ENCODE measurements around the gene MPRIP. TPM values are rescaled to one million over a fixed set of nuclear protein-coding genes. Genes with fewer than 3 reads are reported as not detected.

The MPRIP gene
- total and polyA plus RNA-seq, 5 experiments from 2014 or later, result 16.9 to 234 (median 28.3) TPM

DNA sequence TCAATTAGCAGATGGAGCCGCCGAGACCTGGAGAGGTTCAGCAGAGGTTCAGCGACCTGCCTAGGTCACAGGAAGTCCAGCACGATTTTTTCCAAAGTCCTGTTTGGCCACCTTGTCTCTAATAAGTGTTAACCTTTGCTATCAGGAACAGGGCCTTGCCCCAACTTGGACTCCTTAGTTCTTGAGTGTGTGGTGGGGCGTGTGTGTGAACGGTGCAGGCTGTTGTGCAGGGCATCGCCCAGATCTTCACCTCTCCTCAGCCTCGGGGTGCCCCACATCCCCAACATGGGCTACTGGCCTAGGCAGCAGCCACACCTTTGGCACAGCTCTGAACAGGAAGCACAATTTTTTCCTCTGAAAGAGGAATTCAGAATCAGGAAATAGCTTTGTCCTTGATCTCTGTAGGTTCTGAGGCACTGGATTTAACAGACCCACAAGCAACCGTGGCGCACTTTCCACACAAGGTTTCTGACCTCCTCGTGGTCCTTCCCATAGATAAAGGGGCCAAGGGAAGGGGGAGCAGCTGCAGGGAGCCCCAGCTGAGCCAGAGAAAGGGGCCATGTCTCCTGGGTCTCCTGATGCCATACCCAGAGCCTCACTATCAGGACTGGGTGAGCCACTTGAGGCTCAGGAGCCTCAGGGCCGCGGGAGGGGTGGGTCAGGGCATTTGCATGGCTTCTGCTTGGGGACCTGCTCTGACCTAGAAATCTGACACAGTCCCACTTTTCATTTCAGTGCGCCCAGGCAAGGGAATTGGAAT, 10.4 kb downstream of the MPRIP start:
- POLR2A ChIA-PET, result interaction anchor here (0.5 to 1.3 kb wide), 4 partner anchors 11 to 1548 kb away, joined by 3 to 4 read pairs (median 3); no protein-coding TSS in a partner anchor
- peaks cover 34 to 83% (median 63%) of the 10 kb centered on the region in 4 donors for H3K4me1 Mint-ChIP-seq
- H3K27ac Mint-ChIP-seq, result peak overlapping the region in 8 of 10 donors; percentile 22 to 90 (median 66)
- peak overlapping the region in 5 of 10 donors; percentile 36 to 53 (median 47) for H3K4me3 Mint-ChIP-seq
- ATAC-seq, result peak in 1 of 2 donors; percentile 27
- no peaks in the 10 kb centered on the region for H3K27me3 Mint-ChIP-seq
- H3K9me3 Mint-ChIP-seq, result no peaks in the 10 kb centered on the region
- H3K36me3 Mint-ChIP-seq, result peaks cover 0 to 17% (median 0%) of the 10 kb centered on the region in 3 donors
- peak in 1 of 10 donors; percentile 18 for DNase-seq

DNA sequence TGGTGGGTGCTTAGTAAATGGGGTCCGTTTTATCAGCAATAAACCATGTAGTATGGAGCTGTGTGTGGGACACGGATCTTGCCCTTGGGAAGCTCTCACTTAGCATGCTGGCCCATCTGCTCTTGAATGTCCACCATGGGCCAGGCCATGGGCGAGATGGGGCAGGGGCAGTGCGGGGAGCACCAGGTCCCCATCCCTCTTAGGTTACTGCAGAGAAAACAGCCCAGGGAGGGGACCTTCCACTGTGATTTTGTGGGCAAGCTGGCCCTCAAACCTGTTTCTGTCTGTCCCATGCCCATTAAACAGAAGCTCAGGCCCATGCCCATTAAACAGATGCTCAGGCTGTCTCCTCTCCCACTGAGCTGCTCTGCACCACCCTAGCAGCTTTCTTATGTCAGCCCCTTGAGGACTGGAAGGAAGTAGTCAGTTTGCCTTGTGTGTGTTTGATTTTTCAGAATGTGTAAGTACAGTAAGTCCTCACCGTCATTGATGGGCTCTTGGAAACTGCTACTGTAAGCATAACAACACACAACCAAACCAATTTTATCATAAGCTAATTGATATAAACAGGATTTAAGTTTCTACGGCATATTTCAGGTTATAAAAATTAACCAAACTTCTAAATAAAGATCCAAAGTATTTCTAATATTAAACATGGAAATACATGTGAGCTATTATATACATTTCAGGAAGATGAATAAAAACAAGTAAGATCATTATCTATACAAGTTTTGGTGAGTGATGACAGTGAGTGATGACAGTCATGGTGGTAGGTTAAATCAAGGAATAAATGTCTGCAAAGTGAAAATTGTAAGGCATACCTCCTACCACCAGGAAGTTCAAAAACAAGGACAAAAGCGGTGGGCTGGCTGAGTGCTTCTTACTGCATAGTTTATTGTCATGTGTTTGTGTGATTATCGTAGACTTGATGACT, 11.5 kb downstream of the MPRIP start:
- POLR2A ChIA-PET, result interaction anchor here (0.5 to 1.3 kb wide), 2 partner anchors 12 to 184 kb away, joined by 3 to 4 read pairs; no protein-coding TSS in a partner anchor
- ATAC-seq (no peak), DNase-seq (peak in 1 of 10 donors; percentile 23)
- H3K27me3 Mint-ChIP-seq, result no peaks in the 10 kb centered on the region
- peak overlapping the region in 8 of 10 donors; percentile 6 to 79 (median 48) for H3K27ac Mint-ChIP-seq
- H3K36me3 Mint-ChIP-seq, result peaks cover 0 to 26% (median 0%) of the 10 kb centered on the region in 3 donors
- no peaks in the 10 kb centered on the region for H3K9me3 Mint-ChIP-seq
- peaks cover 28 to 75% (median 57%) of the 10 kb centered on the region in 4 donors for H3K4me1 Mint-ChIP-seq
- peak overlapping the region in 4 of 10 donors; percentile 5 to 63 (median 22) for H3K4me3 Mint-ChIP-seq

DNA sequence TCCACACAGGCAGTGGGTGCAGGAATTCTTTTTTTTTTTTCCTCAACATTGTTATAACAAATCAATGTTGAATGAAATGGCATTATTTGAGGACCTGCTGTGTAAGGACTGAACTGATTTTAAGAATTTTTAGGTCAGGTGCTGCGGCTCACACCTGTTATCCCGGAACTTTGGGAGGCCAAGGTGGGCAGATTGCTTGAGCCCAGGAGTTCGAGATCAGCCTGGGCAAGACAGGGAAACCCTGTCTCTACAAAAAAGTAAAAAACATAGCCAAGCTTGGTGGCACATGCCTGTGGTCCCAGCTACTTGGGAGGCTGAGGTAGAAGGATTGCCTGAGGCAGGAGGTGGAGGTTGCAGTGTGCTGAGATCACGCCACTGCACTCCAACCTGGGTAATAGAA, 12.4 kb downstream of the MPRIP start:
- no peaks in the 10 kb centered on the region for H3K9me3 Mint-ChIP-seq
- no peak overlapping the region for H3K4me3 Mint-ChIP-seq
- DNase-seq (no peak), ATAC-seq (no peak)
- peaks cover 25 to 70% (median 51%) of the 10 kb centered on the region in 4 donors for H3K4me1 Mint-ChIP-seq
- peaks cover 0 to 28% (median 0%) of the 10 kb centered on the region in 3 donors for H3K36me3 Mint-ChIP-seq
- no peaks in the 10 kb centered on the region for H3K27me3 Mint-ChIP-seq
- peak overlapping the region in 1 of 10 donors; percentile 60 for H3K27ac Mint-ChIP-seq
- POLR2A ChIA-PET, result no interaction called here

DNA sequence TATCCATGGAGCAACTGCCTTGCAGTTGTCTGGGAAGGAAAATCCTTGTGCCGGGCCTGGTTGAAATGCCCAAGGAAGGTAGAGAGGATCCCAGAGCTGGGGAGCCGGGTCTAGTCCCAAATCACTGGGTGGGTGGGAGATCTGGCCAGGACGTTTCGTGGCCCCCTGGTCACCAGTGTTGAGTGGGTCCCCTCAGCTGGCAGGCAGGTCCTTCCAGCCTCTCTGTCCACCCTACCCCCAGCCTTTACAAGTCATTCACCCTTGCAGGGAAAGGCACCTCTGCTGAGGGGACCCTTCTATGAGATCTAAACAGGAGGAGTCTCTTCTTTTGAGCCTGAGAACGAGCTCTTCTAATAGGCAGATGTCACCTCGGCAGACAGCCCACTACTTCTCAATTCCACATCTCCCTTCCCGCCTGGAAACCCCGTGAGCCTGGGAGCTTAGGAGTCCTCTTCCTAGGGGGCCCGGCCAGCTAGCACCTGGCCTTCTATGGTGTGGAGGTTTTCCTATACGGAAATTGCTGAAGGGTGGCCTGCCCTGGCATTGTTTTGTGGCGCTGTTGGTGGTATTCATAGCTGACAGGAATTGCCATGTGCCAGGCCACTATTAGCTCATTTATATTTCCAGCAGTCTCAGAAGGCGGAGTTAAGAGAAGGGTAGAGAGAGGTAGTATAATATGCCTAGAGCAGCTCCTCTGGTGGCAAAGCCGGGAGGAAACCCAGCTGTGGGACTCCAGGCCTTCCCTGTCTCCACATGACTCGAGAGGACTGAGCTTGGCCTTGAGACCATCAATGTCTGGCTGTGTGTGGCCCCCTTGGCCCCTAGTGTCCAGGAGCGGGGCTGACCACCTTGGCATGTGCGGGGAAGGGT, 13.3 kb downstream of the MPRIP start:
- H3K4me3 Mint-ChIP-seq, result no peak overlapping the region
- ATAC-seq (no peak), DNase-seq (peak in 1 of 10 donors; percentile 47)
- H3K27me3 Mint-ChIP-seq, result no peaks in the 10 kb centered on the region
- peaks cover 0 to 28% (median 0%) of the 10 kb centered on the region in 3 donors for H3K36me3 Mint-ChIP-seq
- H3K4me1 Mint-ChIP-seq, result peaks cover 25 to 71% (median 50%) of the 10 kb centered on the region in 4 donors
- H3K9me3 Mint-ChIP-seq, result no peaks in the 10 kb centered on the region
- POLR2A ChIA-PET, result no interaction called here
- peak overlapping the region in 2 of 10 donors; percentile 29 to 48 for H3K27ac Mint-ChIP-seq

DNA sequence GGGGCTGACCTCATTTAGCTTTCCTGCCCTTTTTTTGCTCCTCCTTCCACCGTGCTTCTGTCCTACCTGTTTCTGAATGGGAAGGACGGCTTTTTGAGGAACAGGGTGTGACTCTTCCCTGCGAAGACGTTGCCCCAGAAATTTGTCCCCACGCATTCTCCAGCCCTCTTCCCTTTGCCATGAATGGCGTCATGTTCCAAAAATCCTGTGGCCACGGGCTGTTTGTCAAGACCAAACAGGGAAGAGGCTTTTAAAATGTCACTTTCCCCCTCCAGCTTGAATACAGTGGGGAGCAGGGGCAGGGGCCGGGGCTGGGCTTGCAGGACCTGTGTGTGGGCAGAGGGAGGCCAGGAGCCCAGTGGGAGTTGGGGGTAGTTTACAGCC, 13.9 kb downstream of the MPRIP start:
- Mint-ChIP-seq H3K27me3 (no peaks in the 10 kb centered on the region), H3K4me3 (no peak overlapping the region), H3K9me3 (no peaks in the 10 kb centered on the region), H3K36me3 (peaks cover 0 to 28% (median 0%) of the 10 kb centered on the region in 3 donors), H3K4me1 (peaks cover 24 to 71% (median 48%) of the 10 kb centered on the region in 4 donors), H3K27ac (peak overlapping the region in 3 of 10 donors; percentile 18 to 48 (median 19))
- POLR2A ChIA-PET, result no interaction called here
- ATAC-seq, result no peak
- peak in 1 of 10 donors; percentile 11 for DNase-seq

DNA sequence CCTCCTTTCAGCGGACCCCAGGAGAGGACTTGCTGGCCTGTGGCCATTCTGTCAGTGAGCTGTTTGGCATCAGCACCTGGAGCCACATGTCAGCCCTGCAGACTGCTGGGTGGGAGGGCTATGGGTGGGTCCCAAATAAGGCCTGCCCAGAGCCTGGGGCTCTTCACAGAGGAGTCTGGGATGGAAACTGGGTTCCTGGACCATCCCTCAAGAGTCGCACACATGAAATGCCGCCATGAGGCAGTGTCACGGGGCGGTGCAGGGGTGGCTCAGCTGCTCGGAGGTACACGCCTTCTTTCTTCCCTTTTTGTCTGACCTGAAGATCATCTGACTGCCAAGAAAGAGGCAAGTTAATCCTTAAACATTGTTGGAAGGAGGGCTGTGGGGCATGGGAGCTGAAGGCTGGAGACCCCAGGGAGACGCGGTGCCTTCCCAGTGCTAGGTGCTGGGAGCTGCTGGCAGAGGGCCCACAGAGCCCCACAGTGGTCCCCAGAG, 14.8 kb downstream of the MPRIP start:
- no peak for ATAC-seq
- no peak overlapping the region for H3K4me3 Mint-ChIP-seq
- H3K36me3 Mint-ChIP-seq, result peaks cover 0 to 28% (median 0%) of the 10 kb centered on the region in 3 donors
- H3K4me1 Mint-ChIP-seq, result peaks cover 25 to 65% (median 47%) of the 10 kb centered on the region in 4 donors
- POLR2A ChIA-PET, result no interaction called here
- H3K27ac Mint-ChIP-seq, result peak overlapping the region in 2 of 10 donors; percentile 15 to 75
- DNase-seq, result peak in 1 of 10 donors; percentile 28
- H3K9me3 Mint-ChIP-seq, result no peaks in the 10 kb centered on the region
- no peaks in the 10 kb centered on the region for H3K27me3 Mint-ChIP-seq

DNA sequence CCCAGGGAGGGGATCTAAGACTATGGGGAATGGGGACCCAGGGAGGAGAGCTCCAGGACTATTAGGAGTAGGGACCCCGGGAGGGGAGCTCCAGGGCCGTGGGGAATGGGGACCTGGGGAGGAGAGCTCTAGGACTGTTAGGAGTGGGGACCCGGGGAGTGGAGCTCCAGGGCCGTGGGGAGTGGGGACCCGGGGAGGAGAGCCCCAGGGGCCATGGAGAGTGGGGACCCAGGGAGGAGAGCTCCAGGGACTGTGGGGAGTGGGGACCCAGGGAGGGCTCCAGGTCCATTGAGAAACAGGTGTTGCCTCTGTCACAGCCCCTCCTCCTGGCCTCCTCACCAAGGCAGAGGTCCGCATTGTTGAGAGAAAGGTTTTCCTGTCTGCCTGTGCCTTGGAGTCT, 16.0 kb downstream of the MPRIP start:
- peak overlapping the region in 1 of 10 donors; percentile 71 for H3K27ac Mint-ChIP-seq
- no peak overlapping the region for H3K4me3 Mint-ChIP-seq
- POLR2A ChIA-PET, result no interaction called here
- ATAC-seq (no peak), DNase-seq (peak in 1 of 10 donors; percentile 45)
- H3K27me3 Mint-ChIP-seq, result no peaks in the 10 kb centered on the region
- H3K36me3 Mint-ChIP-seq, result peaks cover 0 to 28% (median 0%) of the 10 kb centered on the region in 3 donors
- no peaks in the 10 kb centered on the region for H3K9me3 Mint-ChIP-seq
- H3K4me1 Mint-ChIP-seq, result peaks cover 32 to 65% (median 47%) of the 10 kb centered on the region in 4 donors

DNA sequence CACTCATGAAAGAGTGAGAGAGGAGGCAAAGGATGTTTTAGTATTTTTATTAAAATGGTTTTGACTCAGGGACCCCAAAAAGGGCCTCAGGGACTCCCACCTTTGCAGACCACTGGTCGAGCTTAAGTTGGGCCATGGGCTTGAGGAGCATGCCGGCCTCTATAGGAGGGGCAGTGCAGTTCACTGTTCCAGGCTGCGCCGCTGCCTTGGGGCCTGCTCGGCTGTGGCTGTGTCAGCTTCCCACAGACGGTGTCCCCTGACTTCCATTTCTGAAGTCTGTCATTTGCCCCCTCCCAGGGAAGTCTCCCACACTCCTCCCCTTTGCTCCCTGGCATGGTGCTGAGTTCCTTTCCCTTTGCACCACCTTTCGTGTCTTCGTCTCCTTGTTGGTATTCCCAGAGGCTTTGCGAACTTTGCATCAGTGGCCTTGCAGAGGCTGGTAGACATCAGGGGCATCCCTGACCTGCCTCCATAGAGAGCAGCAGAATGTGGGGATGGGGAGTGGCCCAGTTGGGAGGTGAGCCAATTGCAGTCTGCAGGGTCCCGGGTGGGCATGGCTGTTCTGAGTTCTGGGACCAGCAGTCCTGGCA, 17.1 kb downstream of the MPRIP start:
- no peak for ATAC-seq
- peaks cover 32 to 64% (median 46%) of the 10 kb centered on the region in 4 donors for H3K4me1 Mint-ChIP-seq
- DNase-seq, result peak in 1 of 10 donors; percentile 9
- H3K36me3 Mint-ChIP-seq, result peaks cover 0 to 24% (median 0%) of the 10 kb centered on the region in 3 donors
- peak overlapping the region in 2 of 10 donors; percentile 7 to 12 for H3K27ac Mint-ChIP-seq
- no peaks in the 10 kb centered on the region for H3K9me3 Mint-ChIP-seq
- POLR2A ChIA-PET, result no interaction called here
- H3K27me3 Mint-ChIP-seq, result no peaks in the 10 kb centered on the region
- no peak overlapping the region for H3K4me3 Mint-ChIP-seq

DNA sequence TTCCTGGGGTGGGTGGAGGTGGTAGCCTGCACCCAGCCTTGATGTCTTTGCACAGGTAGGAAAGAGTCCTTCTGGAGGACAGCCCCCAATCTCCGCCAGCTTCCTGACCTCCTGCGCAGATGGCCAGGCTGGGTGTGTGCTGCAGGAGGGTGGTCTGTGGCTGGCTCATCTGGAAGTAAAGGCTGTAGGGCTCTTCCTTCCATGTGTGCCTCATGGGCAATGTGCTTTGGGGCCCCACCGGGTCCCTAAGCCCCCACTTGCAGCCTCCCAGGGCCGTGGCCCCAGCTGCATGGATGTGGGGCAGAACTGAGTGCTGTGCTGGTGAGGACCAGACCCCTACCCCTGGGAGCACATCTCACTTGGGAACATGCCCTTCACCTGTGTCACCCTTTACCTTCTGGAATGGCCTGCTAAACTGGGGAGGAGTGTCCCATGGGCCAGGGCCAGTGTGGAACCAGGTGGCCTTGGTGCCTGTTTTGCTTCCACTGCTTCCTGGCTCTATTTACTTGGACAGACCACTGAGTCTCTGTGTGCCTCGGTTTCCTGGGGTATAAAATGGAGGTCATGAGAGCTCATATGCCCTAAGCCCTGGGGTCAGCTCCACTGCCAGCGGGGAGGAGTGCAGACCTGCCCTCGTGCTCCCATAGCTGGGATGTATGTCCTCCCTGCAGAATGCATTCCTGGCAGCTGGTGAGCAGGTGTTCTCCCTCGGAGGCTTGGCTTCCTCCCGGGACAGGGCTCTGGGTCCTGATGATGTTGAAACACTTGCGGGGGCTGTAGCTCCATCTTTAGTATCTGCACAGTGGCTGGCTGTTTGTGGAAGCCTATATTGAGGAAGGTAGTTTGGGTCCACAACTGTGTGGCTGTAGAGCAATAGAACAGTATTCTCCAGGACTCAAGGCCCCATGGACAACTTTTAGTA, 18.0 kb downstream of the MPRIP start:
- peak in 1 of 10 donors; percentile 15 for DNase-seq
- ATAC-seq, result no peak
- Mint-ChIP-seq H3K9me3 (no peaks in the 10 kb centered on the region), H3K27ac (peak overlapping the region in 5 of 10 donors; percentile 12 to 46 (median 44)), H3K27me3 (no peaks in the 10 kb centered on the region), H3K4me1 (peaks cover 33 to 67% (median 53%) of the 10 kb centered on the region in 4 donors), H3K36me3 (peaks cover 0 to 21% (median 0%) of the 10 kb centered on the region in 3 donors), H3K4me3 (no peak overlapping the region)
- POLR2A ChIA-PET, result interaction anchor here (0.9 kb wide), 1 partner anchor 17 kb away, joined by 3 read pairs; no protein-coding TSS in a partner anchor

DNA sequence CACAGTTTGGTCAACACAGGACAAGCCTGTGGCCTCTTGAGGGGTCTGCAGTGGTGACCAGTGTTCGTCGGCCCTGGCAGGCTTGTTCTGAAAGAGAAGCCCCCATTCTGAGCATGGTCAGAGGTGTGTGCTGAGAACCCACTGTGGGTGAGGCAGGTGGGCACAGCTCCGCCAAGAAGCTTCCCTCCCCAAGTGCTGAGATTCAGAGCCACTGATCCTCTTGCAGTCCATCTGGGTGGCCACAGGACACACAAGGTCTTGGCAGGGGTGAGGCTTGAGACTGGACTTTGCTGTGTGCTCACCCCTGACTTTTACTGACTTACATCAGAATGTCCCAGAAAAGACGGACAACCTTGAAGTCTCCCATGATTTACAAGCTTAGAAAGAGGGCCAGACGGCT, 18.7 kb downstream of the MPRIP start:
- peak overlapping the region in 5 of 10 donors; percentile 12 to 83 (median 42) for H3K27ac Mint-ChIP-seq
- DNase-seq, result peak in 1 of 10 donors; percentile 1
- no peaks in the 10 kb centered on the region for H3K27me3 Mint-ChIP-seq
- peaks cover 0 to 21% (median 0%) of the 10 kb centered on the region in 3 donors for H3K36me3 Mint-ChIP-seq
- no peaks in the 10 kb centered on the region for H3K9me3 Mint-ChIP-seq
- POLR2A ChIA-PET, result interaction anchor here (0.9 kb wide), 1 partner anchor 18 kb away, joined by 3 read pairs; no protein-coding TSS in a partner anchor
- no peak overlapping the region for H3K4me3 Mint-ChIP-seq
- H3K4me1 Mint-ChIP-seq, result peaks cover 37 to 69% (median 59%) of the 10 kb centered on the region in 4 donors
- ATAC-seq, result no peak

All from naive thymus-derived CD8-positive, alpha-beta T cell (primary cell).